ENCODE data around the gene RASAL2.

The RASAL2 gene

GRCh38 chr1:178071811-178072210 is 22.1 kb upstream of the RASAL2 start:
- TF ChIP-seq CTCF (IDR thresholded peaks at IDR 0.05) (no peak), ZFX (IDR thresholded peaks at IDR 0.05; ENCODE audit: borderline replicate concordance) (no peak)
- no peak overlapping the region for H3K27ac ChIP-seq

- no peak for TF ChIP-seq ZFX (IDR thresholded peaks at IDR 0.05; ENCODE audit: borderline replicate concordance)
- no peak for TF ChIP-seq CTCF (IDR thresholded peaks at IDR 0.05)
- H3K27ac ChIP-seq: no peak overlapping the region
Observed at GRCh38 chr1:178072326-178072725, 21.6 kb upstream of the RASAL2 start.

GRCh38 chr1:178075333-178075732 is 18.6 kb upstream of the RASAL2 start:
- H3K27ac ChIP-seq: no peak overlapping the region
- no peak for TF ChIP-seq ZFX (IDR thresholded peaks at IDR 0.05; ENCODE audit: borderline replicate concordance)
- TF ChIP-seq CTCF (IDR thresholded peaks at IDR 0.05): no peak

GRCh38 chr1:178076607-178077006 is 17.3 kb upstream of the RASAL2 start:
- TF ChIP-seq ZFX (IDR thresholded peaks at IDR 0.05; ENCODE audit: borderline replicate concordance): no peak
- TF ChIP-seq CTCF (IDR thresholded peaks at IDR 0.05): no peak
- no peak overlapping the region for H3K27ac ChIP-seq

GRCh38 chr1:178077917-178078316 is 16.0 kb upstream of the RASAL2 start:
- TF ChIP-seq ZFX (IDR thresholded peaks at IDR 0.05; ENCODE audit: borderline replicate concordance) (no peak), CTCF (IDR thresholded peaks at IDR 0.05) (no peak)
- H3K27ac ChIP-seq: no peak overlapping the region

GRCh38 chr1:178086294-178086693 is 7.6 kb upstream of the RASAL2 start:
- no peak overlapping the region for H3K27ac ChIP-seq
- TF ChIP-seq CTCF (IDR thresholded peaks at IDR 0.05) (no peak), ZFX (IDR thresholded peaks at IDR 0.05; ENCODE audit: borderline replicate concordance) (no peak)

GRCh38 chr1:178086766-178087165 is 7.1 kb upstream of the RASAL2 start:
- TF ChIP-seq CTCF (IDR thresholded peaks at IDR 0.05): no peak
- no peak for TF ChIP-seq ZFX (IDR thresholded peaks at IDR 0.05; ENCODE audit: borderline replicate concordance)
- H3K27ac ChIP-seq: no peak overlapping the region

Data from 22Rv1 (cell line).